BE2C (cell line): ENCODE results near the gene CFAP100.

Source experiments
- DNase-seq: peaks from one replicate; pipeline ENCODE4 v3.0.0-alpha.2; 2020
- H3K27me3 ChIP-seq: fragments of 250-450 bp; sonication (Bioruptor Pico); 2 replicates; pipeline ENCODE4 v1.5.1; 2020; ENCODE audit warnings: mild to moderate bottlenecking
- H3K36me3 ChIP-seq: fragments of 250-450 bp; sonication (Bioruptor Pico); 2 replicates; pipeline ENCODE4 v1.5.1; 2020; ENCODE audit warnings: mild to moderate bottlenecking
- H3K4me1 ChIP-seq: fragments of 250-450 bp; sonication (Bioruptor Pico); 2 replicates; pipeline ENCODE4 v1.5.1; 2020
- H3K4me3 ChIP-seq: 2 replicates; pipeline ENCODE4 v1.5.1; 2011; ENCODE audit warnings: low read depth, low read length
- H3K9me3 ChIP-seq: fragments of 250-450 bp; sonication (Bioruptor Pico); 2 replicates; pipeline ENCODE4 v1.5.1; 2020
- TF ChIP-seq, protein P1 (sequence below): IDR thresholded peaks from 2 replicates; pipeline ENCODE4 v1.5.1; 2012; ENCODE audit warnings: mild to moderate bottlenecking, low read depth, low read length

Gene CFAP100

DNA sequence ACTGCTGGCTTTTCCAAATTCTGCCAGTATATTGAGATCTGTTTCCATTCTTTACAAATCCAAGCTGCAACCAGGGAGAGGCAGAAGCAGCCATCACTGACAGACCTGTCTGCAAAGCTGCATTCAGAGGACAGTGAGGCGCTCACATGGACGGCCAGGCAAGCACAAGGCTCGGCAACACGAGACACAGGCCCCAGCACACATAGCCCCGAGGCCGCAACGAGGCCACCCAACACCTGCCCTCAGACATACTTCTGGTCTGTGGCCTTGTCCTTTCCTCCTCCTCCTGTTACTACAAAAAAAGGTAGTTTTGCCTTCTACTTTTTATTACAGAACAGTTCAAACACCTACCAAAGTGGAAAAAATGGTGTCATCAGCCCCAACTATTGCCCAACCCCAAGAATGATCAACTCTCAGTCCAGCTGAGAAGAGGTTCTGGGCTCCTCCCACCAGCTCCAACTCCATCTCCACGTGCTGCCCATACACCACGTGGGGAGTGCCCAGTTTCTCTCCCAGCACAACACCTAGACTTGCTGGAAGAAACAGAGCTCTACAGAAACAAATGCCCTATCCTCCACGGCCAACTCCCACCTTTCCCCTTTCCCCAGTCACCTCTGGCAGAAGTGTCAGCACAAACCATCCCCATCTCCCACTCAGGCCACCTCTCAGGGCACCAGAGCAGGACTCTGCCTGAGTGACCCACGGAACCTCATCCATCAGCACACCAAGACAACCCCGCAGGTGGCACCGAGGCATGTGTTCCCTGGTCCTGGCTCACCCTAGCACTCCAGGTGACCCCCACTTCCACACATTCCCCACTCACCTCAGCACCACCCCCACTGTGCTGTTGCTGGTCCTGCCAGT, 73.6 kb downstream of the CFAP100 start:
- peak; percentile 6 for DNase-seq
- H3K27me3 ChIP-seq: no peaks in the 10 kb centered on the region
- H3K4me3 ChIP-seq: no peak overlapping the region
- peaks cover 12% of the 10 kb centered on the region for H3K4me1 ChIP-seq
- TF ChIP-seq, protein P1, sequence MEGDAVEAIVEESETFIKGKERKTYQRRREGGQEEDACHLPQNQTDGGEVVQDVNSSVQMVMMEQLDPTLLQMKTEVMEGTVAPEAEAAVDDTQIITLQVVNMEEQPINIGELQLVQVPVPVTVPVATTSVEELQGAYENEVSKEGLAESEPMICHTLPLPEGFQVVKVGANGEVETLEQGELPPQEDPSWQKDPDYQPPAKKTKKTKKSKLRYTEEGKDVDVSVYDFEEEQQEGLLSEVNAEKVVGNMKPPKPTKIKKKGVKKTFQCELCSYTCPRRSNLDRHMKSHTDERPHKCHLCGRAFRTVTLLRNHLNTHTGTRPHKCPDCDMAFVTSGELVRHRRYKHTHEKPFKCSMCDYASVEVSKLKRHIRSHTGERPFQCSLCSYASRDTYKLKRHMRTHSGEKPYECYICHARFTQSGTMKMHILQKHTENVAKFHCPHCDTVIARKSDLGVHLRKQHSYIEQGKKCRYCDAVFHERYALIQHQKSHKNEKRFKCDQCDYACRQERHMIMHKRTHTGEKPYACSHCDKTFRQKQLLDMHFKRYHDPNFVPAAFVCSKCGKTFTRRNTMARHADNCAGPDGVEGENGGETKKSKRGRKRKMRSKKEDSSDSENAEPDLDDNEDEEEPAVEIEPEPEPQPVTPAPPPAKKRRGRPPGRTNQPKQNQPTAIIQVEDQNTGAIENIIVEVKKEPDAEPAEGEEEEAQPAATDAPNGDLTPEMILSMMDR: no peak
- H3K36me3 ChIP-seq: peaks cover 55% of the 10 kb centered on the region
- no peaks in the 10 kb centered on the region for H3K9me3 ChIP-seq

DNA sequence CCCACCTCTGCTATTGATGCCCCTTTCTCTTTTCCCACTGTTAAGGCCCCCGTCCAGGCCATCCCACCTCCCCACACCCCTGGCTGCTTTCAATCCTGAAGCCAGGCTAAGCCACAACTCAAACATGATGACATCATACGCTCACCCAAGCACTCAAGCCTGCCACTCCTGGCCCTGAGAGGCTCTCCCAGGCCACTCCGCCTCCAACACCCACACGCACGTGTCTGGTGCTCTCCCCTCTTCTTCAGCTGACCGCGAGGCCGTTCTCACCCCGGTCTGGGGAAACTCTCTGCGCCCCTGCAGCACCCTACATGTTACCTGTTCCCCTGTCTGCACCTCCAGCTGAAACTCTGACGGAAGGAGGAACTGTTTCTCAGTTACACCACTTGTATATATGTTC, 74.8 kb downstream of the CFAP100 start:
- DNase-seq: peak; percentile 6
- H3K4me1 ChIP-seq: peaks cover 14% of the 10 kb centered on the region
- no peaks in the 10 kb centered on the region for H3K9me3 ChIP-seq
- peaks cover 50% of the 10 kb centered on the region for H3K36me3 ChIP-seq
- no peaks in the 10 kb centered on the region for H3K27me3 ChIP-seq
- no peak overlapping the region for H3K4me3 ChIP-seq
- TF ChIP-seq, protein P1: no peak

DNA sequence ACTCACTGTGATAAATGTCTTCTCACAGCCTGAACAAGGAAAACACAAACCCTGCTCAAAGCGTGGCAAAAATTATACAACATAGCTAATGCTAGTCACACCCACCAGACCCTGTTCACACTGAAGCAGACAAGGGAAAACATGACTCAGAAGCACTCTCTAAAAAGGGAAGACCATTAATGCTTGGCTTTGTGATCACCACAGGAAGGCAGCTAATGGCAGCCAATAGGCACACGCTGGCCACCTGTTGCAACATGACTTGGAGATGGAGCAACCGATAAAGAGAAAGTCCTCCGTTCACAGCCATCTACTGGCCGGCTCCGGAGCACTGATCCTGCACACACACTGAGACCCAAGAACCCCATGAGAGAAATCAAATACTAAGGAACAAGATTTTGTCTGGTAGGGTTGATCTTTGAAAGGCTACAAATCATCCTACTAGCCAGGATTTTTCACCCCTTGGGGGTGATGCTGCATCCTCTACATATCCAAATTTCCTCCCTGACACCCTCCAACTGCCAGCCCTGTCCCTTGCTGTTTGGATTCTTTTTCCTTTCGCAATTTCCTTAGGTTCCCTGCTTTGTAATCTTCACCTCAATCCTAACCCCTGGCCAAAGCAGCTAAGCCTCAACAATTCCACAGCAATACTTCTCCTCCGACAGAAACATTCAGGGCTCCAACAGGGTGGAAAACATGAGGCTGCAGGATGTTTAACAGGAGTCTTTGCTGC, 77.7 kb downstream of the CFAP100 start:
- Histone ChIP-seq H3K36me3 (peaks cover 28% of the 10 kb centered on the region), H3K4me3 (peak overlapping the region; percentile 15), H3K4me1 (peaks cover 14% of the 10 kb centered on the region), H3K9me3 (no peaks in the 10 kb centered on the region), H3K27me3 (peaks cover 3% of the 10 kb centered on the region; the same call in 1 of the 2 replicates)
- DNase-seq: peak; percentile 34
- TF ChIP-seq, protein P1: no peak

DNA sequence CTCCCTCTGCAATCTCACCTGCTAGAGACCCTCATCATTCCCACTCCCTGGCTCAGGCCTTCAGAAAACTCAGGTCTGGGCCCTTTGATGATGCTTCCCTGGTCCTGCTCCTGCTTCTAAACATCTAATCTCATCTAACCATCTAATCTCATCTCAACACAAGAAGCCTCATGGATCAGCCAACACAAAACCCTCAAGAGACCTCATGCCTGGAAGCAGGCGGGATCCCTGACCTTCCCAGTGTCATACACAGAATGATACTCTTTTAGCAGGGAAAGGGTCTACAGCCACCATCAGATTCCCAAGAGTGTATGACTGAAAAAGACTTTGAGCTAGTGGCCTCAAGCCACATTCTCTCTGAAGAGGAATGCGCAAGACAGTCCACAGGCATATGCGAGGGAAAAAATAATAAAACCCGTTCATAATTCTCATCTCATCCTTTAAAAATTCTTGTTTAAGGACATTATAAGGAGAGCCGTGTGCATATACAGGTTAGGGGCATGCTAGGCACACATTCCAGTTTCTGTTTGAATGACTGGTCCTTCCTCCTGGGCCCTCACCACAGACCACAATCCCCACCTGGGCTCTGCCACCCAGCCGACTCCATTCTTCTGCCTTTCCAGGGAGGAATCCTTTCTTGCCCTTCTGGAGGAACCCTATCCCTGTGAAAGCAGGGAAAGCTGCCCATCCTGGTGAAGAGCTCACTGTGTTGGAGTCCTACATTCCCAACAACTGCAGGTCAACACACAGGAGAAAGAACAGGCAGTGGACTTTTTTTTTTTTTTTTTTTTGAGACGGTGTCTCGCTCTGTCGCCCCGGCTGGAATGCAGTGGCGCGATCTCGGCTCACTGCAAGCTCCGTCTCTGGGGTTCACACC, 78.8 kb downstream of the CFAP100 start:
- DNase-seq: peak; percentile 8
- Histone ChIP-seq H3K4me3 (peak overlapping the region; percentile 12), H3K36me3 (peaks cover 24% of the 10 kb centered on the region)

More for the DNA sequence above, 78.8 kb downstream of the CFAP100 start:
- H3K27me3 ChIP-seq: peaks cover 3% of the 10 kb centered on the region; the same call in 1 of the 2 replicates
- H3K9me3 ChIP-seq: no peaks in the 10 kb centered on the region
- peaks cover 14% of the 10 kb centered on the region for H3K4me1 ChIP-seq
- TF ChIP-seq, protein P1: no peak
